HG02588 (cell line): ENCODE results near the gene CEACAM1.
A peak's percentile ranks its signal among the peaks of the same experiment; 100 is the strongest.
"Not testable (repeated sequence)": the region's sequence is repeated elsewhere in the genome, so short reads cannot be mapped to it uniquely, and the experiment has no call there.

Experiments used
- ATAC-seq: cut with Tn5 transposase; IDR thresholded peaks from one replicate; pipeline ENCODE4 v1.9.1; 2021; ENCODE audit warnings: mild to moderate bottlenecking, moderate library complexity; ENCODE audit not compliant: unreplicated experiment

The CEACAM1 gene

GRCh38 chr19:42512743-42513304 is 15.5 kb downstream of the CEACAM1 start:
- ATAC-seq = peak; percentile 51

GRCh38 chr19:42512130-42512636 is 16.1 kb downstream of the CEACAM1 start:
- ATAC-seq = no peak

GRCh38 chr19:42511340-42511739 is 16.9 kb downstream of the CEACAM1 start:
- ATAC-seq = no peak

- no peak for ATAC-seq
Observed at GRCh38 chr19:42508892-42509444, 19.3 kb downstream of the CEACAM1 start.

GRCh38 chr19:42505066-42505465 is 23.2 kb downstream of the CEACAM1 start:
- no peak for ATAC-seq

GRCh38 chr19:42501733-42502132 is 26.5 kb downstream of the CEACAM1 start:
- ATAC-seq = no peak

GRCh38 chr19:42501243-42501642 is 27.0 kb downstream of the CEACAM1 start:
- not testable (repeated sequence) for ATAC-seq

- ATAC-seq = no peak
Observed at GRCh38 chr19:42498169-42498757, 30.0 kb downstream of the CEACAM1 start.

GRCh38 chr19:42497492-42498168 is 30.7 kb downstream of the CEACAM1 start:
- ATAC-seq = no peak

- no peak for ATAC-seq
Observed at GRCh38 chr19:42496460-42497133, 31.7 kb downstream of the CEACAM1 start.

GRCh38 chr19:42495663-42496062 is 32.6 kb downstream of the CEACAM1 start:
- no peak for ATAC-seq

GRCh38 chr19:42494321-42494720 is 34.0 kb downstream of the CEACAM1 start:
- ATAC-seq = no peak

GRCh38 chr19:42488783-42489521 is 39.3 kb downstream of the CEACAM1 start:
- ATAC-seq = no peak

GRCh38 chr19:42487798-42488178 is 40.5 kb downstream of the CEACAM1 start:
- no peak for ATAC-seq

GRCh38 chr19:42487032-42487797 is 41.1 kb downstream of the CEACAM1 start:
- no peak for ATAC-seq

GRCh38 chr19:42485036-42485435 is 43.2 kb downstream of the CEACAM1 start:
- ATAC-seq = not testable (repeated sequence)

GRCh38 chr19:42480335-42481095 is 47.8 kb downstream of the CEACAM1 start:
- ATAC-seq = no peak

GRCh38 chr19:42479736-42480135 is 48.5 kb downstream of the CEACAM1 start:
- ATAC-seq = no peak

GRCh38 chr19:42478765-42479311 is 49.4 kb downstream of the CEACAM1 start:
- ATAC-seq = no peak
